C4-2B (cell line): ENCODE data around the gene EXOC3L4.

Experiments
- ZFX ChIP-seq: fragments of 450-650 bp; IDR thresholded peaks from 2 replicates; pipeline ENCODE4 v1.6.1; 2017
- TF ChIP-seq, protein P1 (sequence below): fragments of 450-650 bp; conservative IDR thresholded peaks from 2 replicates; pipeline ENCODE4 v1.5.1; 2017; ENCODE audit warnings: mild to moderate bottlenecking

GRCh38 chr14:103073367-103073875 is 21.1 kb upstream of the EXOC3L4 start:
- TF ChIP-seq, protein P1, sequence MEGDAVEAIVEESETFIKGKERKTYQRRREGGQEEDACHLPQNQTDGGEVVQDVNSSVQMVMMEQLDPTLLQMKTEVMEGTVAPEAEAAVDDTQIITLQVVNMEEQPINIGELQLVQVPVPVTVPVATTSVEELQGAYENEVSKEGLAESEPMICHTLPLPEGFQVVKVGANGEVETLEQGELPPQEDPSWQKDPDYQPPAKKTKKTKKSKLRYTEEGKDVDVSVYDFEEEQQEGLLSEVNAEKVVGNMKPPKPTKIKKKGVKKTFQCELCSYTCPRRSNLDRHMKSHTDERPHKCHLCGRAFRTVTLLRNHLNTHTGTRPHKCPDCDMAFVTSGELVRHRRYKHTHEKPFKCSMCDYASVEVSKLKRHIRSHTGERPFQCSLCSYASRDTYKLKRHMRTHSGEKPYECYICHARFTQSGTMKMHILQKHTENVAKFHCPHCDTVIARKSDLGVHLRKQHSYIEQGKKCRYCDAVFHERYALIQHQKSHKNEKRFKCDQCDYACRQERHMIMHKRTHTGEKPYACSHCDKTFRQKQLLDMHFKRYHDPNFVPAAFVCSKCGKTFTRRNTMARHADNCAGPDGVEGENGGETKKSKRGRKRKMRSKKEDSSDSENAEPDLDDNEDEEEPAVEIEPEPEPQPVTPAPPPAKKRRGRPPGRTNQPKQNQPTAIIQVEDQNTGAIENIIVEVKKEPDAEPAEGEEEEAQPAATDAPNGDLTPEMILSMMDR, result no peak
- TF ChIP-seq ZFX, result no peak
